Measurements from ENCODE around the gene P2RX4.
"Not testable (repeated sequence)": the region's sequence is repeated elsewhere in the genome, so short reads cannot be mapped to it uniquely, and the experiment has no call there.

Gene P2RX4

GRCh38 chr12:121229826-121230537 lies 20.1 kb downstream of the P2RX4 start:
- H3K4me3 Mint-ChIP-seq: not testable (repeated sequence)

GRCh38 chr12:121230538-121230907 lies 20.6 kb downstream of the P2RX4 start:
- no peaks in the 10 kb centered on the region for H3K9me3 Mint-ChIP-seq
- DNase-seq (ENCODE audit: low spot score in 2 of 2) (no peak), ATAC-seq (replicated peaks; ENCODE audit: extremely low read depth, poor library complexity, severe bottlenecking) (no peak)
- no peak overlapping the region for H3K27ac Mint-ChIP-seq (ENCODE audit: low read depth)
- H3K27me3 Mint-ChIP-seq: no peaks in the 10 kb centered on the region
- peaks cover 11% of the 10 kb centered on the region for H3K36me3 Mint-ChIP-seq (ENCODE audit: insufficient read depth)
- H3K4me1 Mint-ChIP-seq: no peaks in the 10 kb centered on the region
- H3K4me3 Mint-ChIP-seq: no peak overlapping the region

More at GRCh38 chr12:121229826-121230537, 20.1 kb downstream of the P2RX4 start:
- H3K4me1 Mint-ChIP-seq; H3K27ac Mint-ChIP-seq (ENCODE audit: low read depth); H3K27me3 Mint-ChIP-seq; ATAC-seq (replicated peaks; ENCODE audit: extremely low read depth, poor library complexity, severe bottlenecking); H3K9me3 Mint-ChIP-seq; DNase-seq (ENCODE audit: low spot score in 2 of 2): not testable (repeated sequence)
- peaks cover 10% of the 10 kb centered on the region for H3K36me3 Mint-ChIP-seq (ENCODE audit: insufficient read depth)

GRCh38 chr12:121232163-121232562 lies 22.2 kb downstream of the P2RX4 start:
- Mint-ChIP-seq H3K27ac (ENCODE audit: low read depth) (no peak overlapping the region), H3K4me3 (no peak overlapping the region), H3K27me3 (no peaks in the 10 kb centered on the region), H3K36me3 (ENCODE audit: insufficient read depth) (peaks cover 16% of the 10 kb centered on the region), H3K4me1 (no peaks in the 10 kb centered on the region), H3K9me3 (no peaks in the 10 kb centered on the region)
- DNase-seq (ENCODE audit: low spot score in 2 of 2) (no peak), ATAC-seq (replicated peaks; ENCODE audit: extremely low read depth, poor library complexity, severe bottlenecking) (no peak)

GRCh38 chr12:121232977-121233627 lies 23.2 kb downstream of the P2RX4 start:
- DNase-seq (ENCODE audit: low spot score in 2 of 2) (no peak), ATAC-seq (replicated peaks; ENCODE audit: extremely low read depth, poor library complexity, severe bottlenecking) (no peak)
- Mint-ChIP-seq H3K27me3 (no peaks in the 10 kb centered on the region), H3K27ac (ENCODE audit: low read depth) (no peak overlapping the region), H3K9me3 (no peaks in the 10 kb centered on the region), H3K36me3 (ENCODE audit: insufficient read depth) (peaks cover 15% of the 10 kb centered on the region), H3K4me3 (no peak overlapping the region), H3K4me1 (no peaks in the 10 kb centered on the region)

- DNase-seq (ENCODE audit: low spot score in 2 of 2): no peak
- peaks cover 12% of the 10 kb centered on the region for H3K36me3 Mint-ChIP-seq (ENCODE audit: insufficient read depth)
- no peak for ATAC-seq (replicated peaks; ENCODE audit: extremely low read depth, poor library complexity, severe bottlenecking)
- H3K4me1 Mint-ChIP-seq: no peaks in the 10 kb centered on the region
- H3K9me3 Mint-ChIP-seq: no peaks in the 10 kb centered on the region
- H3K27ac Mint-ChIP-seq (ENCODE audit: low read depth): no peak overlapping the region
- no peak overlapping the region for H3K4me3 Mint-ChIP-seq
- H3K27me3 Mint-ChIP-seq: no peaks in the 10 kb centered on the region
These were observed 23.7 kb downstream of the P2RX4 start for GRCh38 chr12:121233628-121234020.

GRCh38 chr12:121236776-121237175 lies 26.8 kb downstream of the P2RX4 start:
- ATAC-seq (replicated peaks; ENCODE audit: extremely low read depth, poor library complexity, severe bottlenecking) (no peak), DNase-seq (ENCODE audit: low spot score in 2 of 2) (no peak)
- H3K27ac Mint-ChIP-seq (ENCODE audit: low read depth): no peak overlapping the region
- no peaks in the 10 kb centered on the region for H3K27me3 Mint-ChIP-seq
- H3K9me3 Mint-ChIP-seq: no peaks in the 10 kb centered on the region
- H3K4me3 Mint-ChIP-seq: no peak overlapping the region
- peaks cover 21% of the 10 kb centered on the region for H3K4me1 Mint-ChIP-seq
- peaks cover 22% of the 10 kb centered on the region for H3K36me3 Mint-ChIP-seq (ENCODE audit: insufficient read depth)

GRCh38 chr12:121237415-121237814 lies 27.5 kb downstream of the P2RX4 start:
- DNase-seq (ENCODE audit: low spot score in 2 of 2) (no peak), ATAC-seq (replicated peaks; ENCODE audit: extremely low read depth, poor library complexity, severe bottlenecking) (no peak)
- Mint-ChIP-seq H3K4me1 (peaks cover 21% of the 10 kb centered on the region), H3K27me3 (no peaks in the 10 kb centered on the region), H3K9me3 (no peaks in the 10 kb centered on the region), H3K36me3 (ENCODE audit: insufficient read depth) (peaks cover 19% of the 10 kb centered on the region), H3K4me3 (no peak overlapping the region), H3K27ac (ENCODE audit: low read depth) (no peak overlapping the region)

GRCh38 chr12:121238086-121238485 lies 28.2 kb downstream of the P2RX4 start:
- no peak for ATAC-seq (replicated peaks; ENCODE audit: extremely low read depth, poor library complexity, severe bottlenecking)
- peaks cover 17% of the 10 kb centered on the region for H3K36me3 Mint-ChIP-seq (ENCODE audit: insufficient read depth)
- H3K4me1 Mint-ChIP-seq: peaks cover 21% of the 10 kb centered on the region
- DNase-seq (ENCODE audit: low spot score in 2 of 2): no peak
- no peaks in the 10 kb centered on the region for H3K9me3 Mint-ChIP-seq
- H3K27ac Mint-ChIP-seq (ENCODE audit: low read depth): peak overlapping the region; percentile 98
- no peaks in the 10 kb centered on the region for H3K27me3 Mint-ChIP-seq
- H3K4me3 Mint-ChIP-seq: no peak overlapping the region

- no peak overlapping the region for H3K4me3 Mint-ChIP-seq
- peaks cover 17% of the 10 kb centered on the region for H3K36me3 Mint-ChIP-seq (ENCODE audit: insufficient read depth)
- DNase-seq (ENCODE audit: low spot score in 2 of 2) (no peak), ATAC-seq (replicated peaks; ENCODE audit: extremely low read depth, poor library complexity, severe bottlenecking) (no peak)
- no peaks in the 10 kb centered on the region for H3K9me3 Mint-ChIP-seq
- H3K27ac Mint-ChIP-seq (ENCODE audit: low read depth): peak overlapping the region; percentile 98
- H3K27me3 Mint-ChIP-seq: no peaks in the 10 kb centered on the region
- H3K4me1 Mint-ChIP-seq: peaks cover 21% of the 10 kb centered on the region
These were observed 28.8 kb downstream of the P2RX4 start for GRCh38 chr12:121238604-121239350.

GRCh38 chr12:121239351-121240061 lies 29.6 kb downstream of the P2RX4 start:
- Mint-ChIP-seq H3K27ac (ENCODE audit: low read depth) (peak overlapping the region; percentile 98), H3K4me3 (peak overlapping the region; percentile 71), H3K9me3 (no peaks in the 10 kb centered on the region), H3K27me3 (no peaks in the 10 kb centered on the region), H3K4me1 (peaks cover 21% of the 10 kb centered on the region), H3K36me3 (ENCODE audit: insufficient read depth) (peaks cover 17% of the 10 kb centered on the region)
- DNase-seq (ENCODE audit: low spot score in 2 of 2): no peak
- no peak for ATAC-seq (replicated peaks; ENCODE audit: extremely low read depth, poor library complexity, severe bottlenecking)

GRCh38 chr12:121240062-121240420 lies 30.1 kb downstream of the P2RX4 start:
- Mint-ChIP-seq H3K27ac (ENCODE audit: low read depth) (peak overlapping the region; percentile 98), H3K4me1 (peaks cover 21% of the 10 kb centered on the region), H3K36me3 (ENCODE audit: insufficient read depth) (peaks cover 17% of the 10 kb centered on the region), H3K9me3 (no peaks in the 10 kb centered on the region), H3K4me3 (peak overlapping the region; percentile 71), H3K27me3 (no peaks in the 10 kb centered on the region)
- no peak for DNase-seq (ENCODE audit: low spot score in 2 of 2)
- peak; percentile 8 for ATAC-seq (replicated peaks; ENCODE audit: extremely low read depth, poor library complexity, severe bottlenecking)

- ATAC-seq (replicated peaks; ENCODE audit: extremely low read depth, poor library complexity, severe bottlenecking): peak; percentile 91
- Mint-ChIP-seq H3K4me1 (peaks cover 21% of the 10 kb centered on the region), H3K4me3 (peak overlapping the region; percentile 71), H3K9me3 (no peaks in the 10 kb centered on the region), H3K27ac (ENCODE audit: low read depth) (peak overlapping the region; percentile 98), H3K36me3 (ENCODE audit: insufficient read depth) (peaks cover 15% of the 10 kb centered on the region), H3K27me3 (no peaks in the 10 kb centered on the region)
- peak; percentile 83 to 87 for DNase-seq (ENCODE audit: low spot score in 2 of 2)
These were observed 30.7 kb downstream of the P2RX4 start for GRCh38 chr12:121240484-121241101.
